NCI-H1694 treated with DMSO at 0.1 percent for 48 hours (cell line): ENCODE data around the gene MTCH1.

ENCODE experiments used
- DNase-seq: peaks from one replicate; lab custom pipeline; 2025; lab: John Stamatoyannopoulos, UW

MTCH1 gene

GRCh38 chr6:36926708-36927513 is 59.1 kb downstream of the MTCH1 start:
- DNase-seq: no peak

- DNase-seq: no peak
Observed at GRCh38 chr6:36925809-36926208, 60.2 kb downstream of the MTCH1 start.

DNA sequence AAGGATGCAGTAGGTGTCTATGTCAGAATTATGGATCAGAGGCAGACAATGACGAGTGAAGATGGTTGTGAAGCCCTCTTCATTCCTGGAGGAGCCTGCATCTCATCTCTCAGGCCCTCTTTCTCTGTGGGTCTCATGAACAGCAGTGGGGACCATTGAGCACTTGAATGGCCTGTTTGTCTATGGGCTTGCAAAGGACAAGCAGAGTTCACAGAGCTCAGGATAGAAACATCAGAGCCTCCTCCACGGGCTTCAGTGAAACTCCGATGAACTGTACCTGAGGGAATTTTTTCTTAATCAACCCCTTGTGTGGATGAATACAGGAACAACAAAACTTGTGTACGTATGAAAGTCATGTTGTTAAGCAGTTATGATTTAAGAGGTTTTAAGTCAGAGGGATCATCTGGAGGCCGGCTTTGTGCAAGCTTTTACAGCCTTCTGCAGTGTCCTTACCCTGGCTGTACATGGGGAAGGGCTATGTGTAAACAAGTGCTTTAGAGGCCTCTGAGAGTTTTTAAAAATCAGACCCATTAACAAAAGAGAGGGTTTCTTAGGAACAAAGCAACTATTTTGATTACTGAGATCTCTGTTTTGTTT is 61.1 kb downstream of the MTCH1 start:
- no peak for DNase-seq

GRCh38 chr6:36924131-36924530 is 61.9 kb downstream of the MTCH1 start:
- no peak for DNase-seq

DNA sequence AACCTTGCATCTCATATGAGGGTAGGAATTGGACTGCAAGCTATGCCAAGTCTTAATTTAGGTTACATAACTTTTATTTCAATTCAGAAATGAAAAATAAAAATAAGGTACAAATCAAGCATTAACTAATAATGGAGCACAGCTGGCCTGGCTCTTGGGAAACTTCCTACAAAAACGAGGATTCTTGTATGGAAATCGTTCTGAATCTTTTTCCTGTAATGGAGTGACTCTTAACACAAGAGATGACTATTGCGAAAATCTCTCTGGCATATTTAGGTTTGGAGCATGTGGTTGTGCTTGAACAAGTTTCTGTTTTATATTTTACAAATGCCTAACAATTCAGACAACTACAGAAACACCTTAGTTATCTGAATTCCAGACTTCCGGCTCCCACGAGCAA is 65.5 kb downstream of the MTCH1 start:
- DNase-seq: no peak

GRCh38 chr6:36920049-36920448 is 65.9 kb downstream of the MTCH1 start:
- no peak for DNase-seq
